HEK293T (cell line): ENCODE measurements around the gene TBKBP1.
A peak's percentile ranks its signal among the peaks of the same experiment; 100 is the strongest.
"Not testable (repeated sequence)": the region's sequence is repeated elsewhere in the genome, so short reads cannot be mapped to it uniquely, and the experiment has no call there.

ENCODE experiments used
- CTCF ChIA-PET: fragments of 350-600 bp; formaldehyde crosslinking; extraction: SDS; loops from one replicate; lab custom pipeline; 2021; ENCODE audit warnings: antibody characterized with exemption, inconsistent platforms; lab: Yijun Ruan, JAX
- POLR2A ChIA-PET: fragments of 350-600 bp; formaldehyde crosslinking; extraction: SDS; loops from one replicate; lab custom pipeline; 2020; ENCODE audit warnings: antibody characterized with exemption, inconsistent platforms; lab: Yijun Ruan, JAX
- DNase-seq: peaks from one replicate; pipeline ENCODE4 v3.0.0; 2012; ENCODE audit warnings: mixed read lengths; ENCODE audit errors: extremely low spot score
- ARNT ChIP-seq: fragments of 450-650 bp; IDR thresholded peaks from 2 replicates; pipeline ENCODE4 v1.6.1; 2017; ENCODE audit warnings: mild to moderate bottlenecking
- BHLHE40 ChIP-seq: fragments of 450-650 bp; IDR thresholded peaks from 2 replicates; pipeline ENCODE4 v1.6.1; 2016; ENCODE audit warnings: mild to moderate bottlenecking, moderate library complexity, borderline replicate concordance
- CTBP1 ChIP-seq: fragments of 450-650 bp; IDR thresholded peaks from 2 replicates; pipeline ENCODE4 v1.6.1; 2016; ENCODE audit warnings: borderline replicate concordance
- ELF4 ChIP-seq: fragments of 450-650 bp; IDR thresholded peaks from 2 replicates; pipeline ENCODE4 v1.6.1; 2017; ENCODE audit warnings: antibody characterized with exemption
- FOXA1 ChIP-seq: fragments of 450-650 bp; IDR thresholded peaks from 2 replicates; pipeline ENCODE4 v1.6.1; 2016; ENCODE audit warnings: mild to moderate bottlenecking
- FOXK2 ChIP-seq: fragments of 450-650 bp; IDR thresholded peaks from 2 replicates; pipeline ENCODE4 v1.6.1; 2016; ENCODE audit warnings: mild to moderate bottlenecking
- FOXM1 ChIP-seq: fragments of 450-650 bp; IDR thresholded peaks from 2 replicates; pipeline ENCODE4 v1.6.1; 2017; ENCODE audit warnings: mild to moderate bottlenecking, borderline replicate concordance
- HDGF ChIP-seq: fragments of 450-650 bp; IDR thresholded peaks from 2 replicates; pipeline ENCODE4 v1.6.1; 2017; ENCODE audit warnings: antibody characterized with exemption, borderline replicate concordance
- L3MBTL2 ChIP-seq: fragments of 450-650 bp; conservative IDR thresholded peaks from 2 replicates; pipeline ENCODE4 v1.6.1; 2016; ENCODE audit warnings: mild to moderate bottlenecking
- LEF1 ChIP-seq: fragments of 450-650 bp; IDR thresholded peaks from 2 replicates; pipeline ENCODE4 v1.6.1; 2017; ENCODE audit warnings: mild to moderate bottlenecking, borderline replicate concordance
- NFRKB ChIP-seq: fragments of 450-650 bp; IDR thresholded peaks from 2 replicates; pipeline ENCODE4 v1.6.1; 2016; ENCODE audit warnings: mild to moderate bottlenecking, moderate library complexity
- PKNOX1 ChIP-seq: fragments of 450-650 bp; IDR thresholded peaks from 2 replicates; pipeline ENCODE4 v1.6.1; 2016
- SP1 ChIP-seq: fragments of 450-650 bp; IDR thresholded peaks from 2 replicates; pipeline ENCODE4 v1.6.1; 2017
- SUZ12 ChIP-seq: fragments of 450-650 bp; IDR thresholded peaks from 2 replicates; pipeline ENCODE4 v1.6.1; 2016; ENCODE audit warnings: mild to moderate bottlenecking
- TARDBP ChIP-seq: fragments of 450-650 bp; IDR thresholded peaks from 2 replicates; pipeline ENCODE4 v1.6.1; 2016
- ZNF384 ChIP-seq: fragments of 450-650 bp; IDR thresholded peaks from 2 replicates; pipeline ENCODE4 v1.6.1; 2016

The TBKBP1 gene

GRCh38 chr17:47676199-47676472, 17.8 kb upstream of the TBKBP1 start:
- TF ChIP-seq L3MBTL2 (no peak), ZNF384 (no peak), FOXA1 (no peak), ARNT (no peak), FOXK2 (no peak), TARDBP (no peak), BHLHE40 (no peak), SP1 (no peak)
- DNase-seq = no peak
- POLR2A ChIA-PET = interaction anchor here (0.9 to 1.0 kb wide), 2 partner anchors 9 to 17 kb away, joined by 3 to 6 read pairs; partner anchors contain the start of gene TBKBP1
- CTCF ChIA-PET = interaction anchor here (0.5 to 1.0 kb wide), 2 partner anchors 11 to 15 kb away, joined by 3 to 4 read pairs; no protein-coding TSS in a partner anchor

- TF ChIP-seq FOXA1 (no peak), L3MBTL2 (no peak), FOXM1 (no peak), ARNT (no peak), ZNF384 (peak; percentile 77), NFRKB (no peak), LEF1 (no peak)
- ChIA-PET CTCF (interaction anchor here (0.5 to 1.0 kb wide), 2 partner anchors 12 to 14 kb away, joined by 3 to 4 read pairs; no protein-coding TSS in a partner anchor), POLR2A (interaction anchor here (0.9 to 1.0 kb wide), 2 partner anchors 10 to 17 kb away, joined by 3 to 6 read pairs; partner anchors contain the start of gene TBKBP1)
- no peak for DNase-seq
Measured at GRCh38 chr17:47676510-47677165, 17.3 kb upstream of the TBKBP1 start.

GRCh38 chr17:47678196-47678595, 15.8 kb upstream of the TBKBP1 start:
- ChIA-PET CTCF (interaction anchor here (0.7 to 1.9 kb wide), 3 partner anchors 9 to 20 kb away, joined by 5 to 6 read pairs (median 6); no protein-coding TSS in a partner anchor), POLR2A (interaction anchor here (1.3 to 1.8 kb wide), 2 partner anchors 9 to 15 kb away, joined by 4 to 5 read pairs; no protein-coding TSS in a partner anchor)
- TF ChIP-seq SP1 = no peak
- no peak for TF ChIP-seq HDGF
- no peak for TF ChIP-seq SUZ12
- TF ChIP-seq FOXA1 = no peak
- no peak for TF ChIP-seq ELF4
- no peak for TF ChIP-seq ARNT
- TF ChIP-seq NFRKB = no peak
- TF ChIP-seq FOXM1 = no peak
- TF ChIP-seq LEF1 = no peak
- TF ChIP-seq PKNOX1 = no peak
- no peak for TF ChIP-seq ZNF384
- no peak for TF ChIP-seq CTBP1
- no peak for DNase-seq

- CTCF ChIA-PET = no interaction called here
- POLR2A ChIA-PET = no interaction called here
- TF ChIP-seq ELF4 = no peak
- no peak for TF ChIP-seq HDGF
- no peak for TF ChIP-seq FOXA1
- no peak for TF ChIP-seq PKNOX1
- no peak for TF ChIP-seq TARDBP
- TF ChIP-seq CTBP1 = no peak
- no peak for TF ChIP-seq NFRKB
- TF ChIP-seq FOXM1 = no peak
- TF ChIP-seq ARNT = no peak
- TF ChIP-seq LEF1 = no peak
- TF ChIP-seq FOXK2 = no peak
- no peak for TF ChIP-seq SP1
- TF ChIP-seq SUZ12 = no peak
- no peak for TF ChIP-seq BHLHE40
- no peak for TF ChIP-seq ZNF384
- no peak for TF ChIP-seq L3MBTL2
- DNase-seq = no peak
Measured at GRCh38 chr17:47682138-47682537, 11.8 kb upstream of the TBKBP1 start.

- POLR2A ChIA-PET, DNase-seq: not testable (repeated sequence)
- CTCF ChIA-PET = interaction anchor here (0.6 kb wide), 1 partner anchor 18 kb away, joined by 4 read pairs; no protein-coding TSS in a partner anchor
Measured at GRCh38 chr17:47682727-47683126, 11.2 kb upstream of the TBKBP1 start.

GRCh38 chr17:47684025-47684424, 9.9 kb upstream of the TBKBP1 start:
- TF ChIP-seq L3MBTL2 (no peak), FOXA1 (no peak), BHLHE40 (no peak), FOXM1 (no peak), SUZ12 (no peak), ZNF384 (no peak), ARNT (no peak), NFRKB (no peak), CTBP1 (no peak), TARDBP (no peak), LEF1 (no peak)
- ChIA-PET CTCF (interaction anchor here (1.0 kb wide), 1 partner anchor 14 kb away, joined by 3 read pairs; no protein-coding TSS in a partner anchor), POLR2A (interaction anchor here (0.7 kb wide), 1 partner anchor 35 kb away, joined by 3 read pairs; the partner anchor contains the start of gene KPNB1)
- DNase-seq = no peak
